ENCODE results near the gene EIF3CL. TPM values are rescaled to one million over a fixed set of nuclear protein-coding genes. Genes with fewer than 3 reads are reported as not detected.
"Not testable (repeated sequence)": the region's sequence is repeated elsewhere in the genome, so short reads cannot be mapped to it uniquely, and the experiment has no call there.

EIF3CL gene, protein sequence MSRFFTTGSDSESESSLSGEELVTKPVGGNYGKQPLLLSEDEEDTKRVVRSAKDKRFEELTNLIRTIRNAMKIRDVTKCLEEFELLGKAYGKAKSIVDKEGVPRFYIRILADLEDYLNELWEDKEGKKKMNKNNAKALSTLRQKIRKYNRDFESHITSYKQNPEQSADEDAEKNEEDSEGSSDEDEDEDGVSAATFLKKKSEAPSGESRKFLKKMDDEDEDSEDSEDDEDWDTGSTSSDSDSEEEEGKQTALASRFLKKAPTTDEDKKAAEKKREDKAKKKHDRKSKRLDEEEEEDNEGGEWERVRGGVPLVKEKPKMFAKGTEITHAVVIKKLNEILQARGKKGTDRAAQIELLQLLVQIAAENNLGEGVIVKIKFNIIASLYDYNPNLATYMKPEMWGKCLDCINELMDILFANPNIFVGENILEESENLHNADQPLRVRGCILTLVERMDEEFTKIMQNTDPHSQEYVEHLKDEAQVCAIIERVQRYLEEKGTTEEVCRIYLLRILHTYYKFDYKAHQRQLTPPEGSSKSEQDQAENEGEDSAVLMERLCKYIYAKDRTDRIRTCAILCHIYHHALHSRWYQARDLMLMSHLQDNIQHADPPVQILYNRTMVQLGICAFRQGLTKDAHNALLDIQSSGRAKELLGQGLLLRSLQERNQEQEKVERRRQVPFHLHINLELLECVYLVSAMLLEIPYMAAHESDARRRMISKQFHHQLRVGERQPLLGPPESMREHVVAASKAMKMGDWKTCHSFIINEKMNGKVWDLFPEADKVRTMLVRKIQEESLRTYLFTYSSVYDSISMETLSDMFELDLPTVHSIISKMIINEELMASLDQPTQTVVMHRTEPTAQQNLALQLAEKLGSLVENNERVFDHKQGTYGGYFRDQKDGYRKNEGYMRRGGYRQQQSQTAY
- 57.8 TPM for total RNA-seq (ENCODE audit: unreplicated experiment)
- long read RNA-seq, transcript EIF3CL-201 (21 exons, 3,085 nt), result major isoform, 11 of 31 reads
- long read RNA-seq, partial matches to known transcripts, result 15 of 31 reads
- long read RNA-seq, other reads (novel, unspliced or antisense), result 4 of 31 reads

DNA sequence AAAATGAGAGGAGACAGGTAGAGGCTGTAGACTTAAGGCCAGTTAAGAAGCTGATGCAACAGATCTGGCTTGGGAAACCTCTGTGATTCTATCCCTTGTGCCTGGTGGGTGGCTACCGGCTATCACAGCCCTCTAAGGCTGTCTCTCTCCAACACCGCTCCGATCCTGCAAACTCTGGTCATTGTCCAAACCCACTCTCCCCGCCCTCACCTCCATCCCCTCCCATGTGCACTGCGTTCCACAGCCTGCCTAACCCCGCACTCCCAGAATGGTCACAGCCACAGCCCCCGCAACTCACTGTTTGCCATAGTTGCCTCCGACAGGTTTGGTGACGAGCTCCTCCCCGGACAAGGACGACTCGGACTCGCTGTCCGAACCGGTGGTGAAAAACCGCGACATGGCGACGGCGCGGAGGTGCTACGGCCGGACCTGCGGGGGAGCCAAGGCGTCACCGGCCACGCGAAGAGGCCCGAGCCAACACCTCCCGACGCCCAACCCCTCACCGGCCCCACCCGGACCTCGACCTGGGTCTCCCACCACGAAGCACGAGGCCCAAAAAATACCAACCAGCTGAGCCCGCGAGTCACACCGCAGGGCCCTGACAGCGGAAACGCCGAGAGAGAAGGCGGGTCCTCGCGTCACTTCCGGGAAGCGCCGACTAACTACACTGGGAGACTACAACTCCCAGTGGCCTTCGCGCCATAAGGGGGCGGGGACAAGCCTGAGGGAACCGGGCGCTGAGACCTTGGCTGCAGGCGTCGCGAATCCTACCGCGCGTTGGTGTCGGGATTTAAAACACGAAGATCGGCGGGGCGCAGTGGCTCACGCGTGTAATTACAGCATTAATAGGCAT lies at the start of gene EIF3CL:
Gene EIF3CL (minus strand): TSS at position 622 of the 853 bp plus-strand sequence. CDS start 223 bp downstream, at position 399.
- H3K27me3 Mint-ChIP-seq (ENCODE audit: unreplicated experiment); H3K36me3 Mint-ChIP-seq (ENCODE audit: unreplicated experiment); H3K9me3 Mint-ChIP-seq (ENCODE audit: unreplicated experiment); H3K27ac Mint-ChIP-seq (ENCODE audit: unreplicated experiment); H3K4me1 Mint-ChIP-seq (ENCODE audit: low read depth, unreplicated experiment); DNase-seq: not testable (repeated sequence)
- H3K4me3 Mint-ChIP-seq (ENCODE audit: unreplicated experiment), result peak within 1 kb of the TSS; percentile 86

DNA sequence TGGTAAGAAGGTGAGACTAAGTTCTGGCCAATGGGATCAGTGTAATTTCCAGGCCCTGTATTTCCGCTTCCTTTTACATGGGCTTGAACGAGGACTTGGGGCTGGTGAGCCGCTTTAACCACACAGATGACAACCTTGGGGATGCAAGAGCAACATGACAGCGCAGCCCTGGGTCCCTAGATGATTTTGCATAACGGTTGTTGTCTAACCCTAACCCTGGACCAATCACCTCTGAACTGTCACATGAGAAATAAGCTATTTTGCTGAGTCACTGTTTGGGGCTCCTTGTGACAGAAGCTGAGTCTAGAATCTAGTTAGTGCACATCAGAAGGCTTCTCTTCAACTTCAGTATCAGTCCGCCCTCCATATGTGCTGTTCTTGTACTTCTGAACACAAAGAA lies 43.4 kb upstream of the EIF3CL start:
- not testable (repeated sequence) for H3K36me3 Mint-ChIP-seq (ENCODE audit: unreplicated experiment); H3K27me3 Mint-ChIP-seq (ENCODE audit: unreplicated experiment); H3K4me1 Mint-ChIP-seq (ENCODE audit: low read depth, unreplicated experiment); H3K9me3 Mint-ChIP-seq (ENCODE audit: unreplicated experiment); H3K27ac Mint-ChIP-seq (ENCODE audit: unreplicated experiment); DNase-seq; H3K4me3 Mint-ChIP-seq (ENCODE audit: unreplicated experiment)

DNA sequence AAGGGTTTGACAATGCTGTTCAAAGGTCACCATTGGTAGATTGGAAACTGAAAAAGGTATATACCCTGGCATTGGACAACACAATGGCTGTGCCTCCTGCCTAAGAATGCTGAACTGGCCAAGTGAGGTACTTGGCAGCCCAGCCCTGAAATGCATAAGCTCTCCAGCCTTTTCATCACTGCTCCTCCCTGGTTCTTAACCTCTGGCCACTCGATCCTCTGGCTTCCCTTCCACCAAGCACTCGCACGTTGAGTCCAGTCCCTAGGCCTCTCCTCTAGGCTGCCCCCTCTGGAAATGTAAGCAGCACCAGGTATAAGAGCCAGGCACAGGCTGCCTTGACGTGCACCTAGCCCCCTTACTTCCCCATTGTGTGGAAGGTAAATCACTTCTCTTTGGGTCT lies 42.7 kb upstream of the EIF3CL start:
- H3K9me3 Mint-ChIP-seq (ENCODE audit: unreplicated experiment); DNase-seq; H3K4me1 Mint-ChIP-seq (ENCODE audit: low read depth, unreplicated experiment); H3K36me3 Mint-ChIP-seq (ENCODE audit: unreplicated experiment); H3K4me3 Mint-ChIP-seq (ENCODE audit: unreplicated experiment); H3K27ac Mint-ChIP-seq (ENCODE audit: unreplicated experiment); H3K27me3 Mint-ChIP-seq (ENCODE audit: unreplicated experiment): not testable (repeated sequence)

DNA sequence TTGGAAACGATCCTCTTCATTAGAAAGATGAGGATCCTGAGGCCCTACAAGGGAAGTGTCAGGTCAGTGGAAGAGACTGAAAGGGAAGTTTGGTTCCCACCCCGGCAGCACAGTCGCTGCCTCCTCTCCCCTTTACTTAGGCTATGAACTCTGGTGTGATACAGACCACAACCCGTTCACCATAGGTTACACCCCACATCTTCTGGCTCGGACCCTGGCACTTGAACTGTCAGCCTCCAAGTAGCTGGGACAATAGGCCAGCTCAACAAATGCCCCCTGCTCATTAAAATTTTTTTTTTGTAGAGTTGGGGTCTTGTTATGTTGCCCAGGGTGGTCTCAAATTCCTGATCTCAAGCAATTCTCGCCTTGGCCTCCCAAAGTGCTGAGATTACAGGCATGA lies 40.3 kb upstream of the EIF3CL start:
- not testable (repeated sequence) for H3K36me3 Mint-ChIP-seq (ENCODE audit: unreplicated experiment); H3K4me1 Mint-ChIP-seq (ENCODE audit: low read depth, unreplicated experiment); H3K9me3 Mint-ChIP-seq (ENCODE audit: unreplicated experiment); H3K27me3 Mint-ChIP-seq (ENCODE audit: unreplicated experiment); H3K4me3 Mint-ChIP-seq (ENCODE audit: unreplicated experiment); H3K27ac Mint-ChIP-seq (ENCODE audit: unreplicated experiment)
- peak; percentile 10 for DNase-seq

DNA sequence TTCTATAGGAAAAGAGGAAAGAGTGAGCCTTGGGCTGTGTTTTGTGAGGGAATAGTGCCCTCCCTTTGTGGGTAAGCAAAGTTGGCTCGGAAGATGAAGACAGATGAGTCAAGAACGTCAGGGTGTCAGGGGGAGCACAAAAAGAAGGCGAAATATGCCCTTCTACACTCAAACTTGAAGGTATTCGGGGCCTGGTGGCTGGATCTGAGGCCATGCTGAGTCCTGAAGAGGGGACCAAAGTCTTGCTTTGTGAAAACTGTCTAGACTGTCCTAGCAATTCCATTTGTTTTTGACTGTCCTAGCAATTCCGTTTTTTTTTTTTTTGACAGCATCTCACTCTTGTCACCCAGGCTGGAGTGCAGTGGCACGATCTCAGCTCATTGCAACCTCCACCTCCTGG lies 35.3 kb upstream of the EIF3CL start:
- not testable (repeated sequence) for H3K27me3 Mint-ChIP-seq (ENCODE audit: unreplicated experiment); H3K4me1 Mint-ChIP-seq (ENCODE audit: low read depth, unreplicated experiment); H3K27ac Mint-ChIP-seq (ENCODE audit: unreplicated experiment); H3K4me3 Mint-ChIP-seq (ENCODE audit: unreplicated experiment); H3K36me3 Mint-ChIP-seq (ENCODE audit: unreplicated experiment); H3K9me3 Mint-ChIP-seq (ENCODE audit: unreplicated experiment); DNase-seq

DNA sequence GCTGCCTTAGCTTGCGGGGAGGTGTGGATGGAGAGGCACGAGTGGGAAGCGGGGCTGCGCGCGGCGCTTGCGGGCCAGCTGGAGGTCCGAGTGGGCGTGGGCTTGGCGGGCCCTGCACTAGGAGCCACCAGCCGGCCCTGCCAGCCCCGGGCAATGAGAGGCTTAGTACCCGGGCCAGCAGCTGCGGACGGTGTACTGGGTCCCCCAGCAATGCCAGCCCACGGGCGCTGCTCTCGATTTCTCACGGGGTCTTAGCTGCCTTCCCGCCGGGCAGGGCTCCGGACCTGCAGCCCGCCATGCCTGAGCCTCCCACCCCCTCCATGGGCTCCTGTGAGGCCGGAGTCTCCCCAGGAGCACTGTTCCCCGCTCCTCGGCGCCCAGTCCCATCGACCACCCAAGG lies 31.7 kb upstream of the EIF3CL start:
- not testable (repeated sequence) for H3K27me3 Mint-ChIP-seq (ENCODE audit: unreplicated experiment); DNase-seq; H3K9me3 Mint-ChIP-seq (ENCODE audit: unreplicated experiment); H3K27ac Mint-ChIP-seq (ENCODE audit: unreplicated experiment); H3K4me1 Mint-ChIP-seq (ENCODE audit: low read depth, unreplicated experiment); H3K4me3 Mint-ChIP-seq (ENCODE audit: unreplicated experiment); H3K36me3 Mint-ChIP-seq (ENCODE audit: unreplicated experiment)

DNA sequence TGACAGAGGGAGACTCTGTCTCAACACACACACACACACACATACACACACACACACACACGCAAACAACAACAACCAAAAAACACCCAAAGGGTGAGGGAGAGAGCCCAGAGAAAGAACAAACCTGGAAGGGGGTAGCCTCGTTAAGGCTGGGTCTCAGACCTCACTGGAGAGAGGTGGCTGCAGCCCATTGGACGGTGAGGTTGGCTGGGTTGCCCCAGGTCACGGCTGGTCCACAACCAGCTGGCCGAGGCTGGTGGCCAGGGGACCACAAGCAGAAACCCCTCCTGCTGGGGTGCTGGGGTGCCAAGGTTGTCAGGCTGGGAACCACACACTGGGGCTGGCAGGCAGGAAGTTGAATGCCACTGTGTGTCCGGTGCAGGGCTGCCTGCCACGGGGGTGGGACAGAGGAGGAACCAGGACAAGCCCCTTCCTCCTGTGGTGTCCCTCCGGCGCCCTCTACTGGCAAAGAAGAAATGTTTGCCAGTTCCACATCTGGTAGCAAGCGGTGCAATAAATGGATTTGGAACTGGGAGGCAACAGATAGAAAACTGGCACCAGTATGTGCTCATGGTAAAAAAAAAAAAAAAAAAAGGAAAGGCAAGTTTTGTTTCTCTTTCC lies 22.5 kb upstream of the EIF3CL start:
- H3K9me3 Mint-ChIP-seq (ENCODE audit: unreplicated experiment); H3K4me3 Mint-ChIP-seq (ENCODE audit: unreplicated experiment); H3K36me3 Mint-ChIP-seq (ENCODE audit: unreplicated experiment); DNase-seq; H3K27me3 Mint-ChIP-seq (ENCODE audit: unreplicated experiment); H3K27ac Mint-ChIP-seq (ENCODE audit: unreplicated experiment); H3K4me1 Mint-ChIP-seq (ENCODE audit: low read depth, unreplicated experiment): not testable (repeated sequence)

DNA sequence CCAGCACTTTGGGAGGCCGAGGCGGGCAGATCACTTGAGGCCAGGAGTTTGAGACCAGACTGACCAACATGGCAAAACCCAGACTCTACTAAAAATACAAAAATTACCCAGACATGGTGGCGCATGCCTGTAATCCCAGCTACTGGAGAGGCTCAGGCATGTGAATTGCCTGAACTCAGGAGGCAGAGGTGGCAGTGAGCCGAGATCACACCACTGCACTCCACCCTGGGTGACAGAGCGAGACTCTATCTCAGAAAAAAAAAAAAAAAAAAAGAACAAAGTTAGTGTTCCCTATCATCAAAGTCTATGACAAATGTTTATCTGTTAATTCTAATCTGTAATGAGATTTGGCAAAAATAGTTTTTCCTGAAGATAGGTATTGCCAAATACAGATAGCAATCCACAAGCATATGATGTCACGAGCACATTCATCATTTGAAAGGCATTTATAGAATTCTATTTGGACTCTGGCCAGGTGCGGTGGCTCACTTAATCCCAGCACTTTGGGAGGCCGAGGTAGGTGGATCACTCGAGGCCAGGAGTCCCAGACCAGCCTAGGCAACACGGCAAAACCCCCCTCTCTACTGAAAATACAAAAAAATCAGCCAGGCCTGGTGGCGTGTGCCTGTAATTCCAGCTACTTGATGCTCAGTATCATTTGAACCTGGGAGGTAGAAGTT lies 17.6 kb upstream of the EIF3CL start:
- not testable (repeated sequence) for H3K9me3 Mint-ChIP-seq (ENCODE audit: unreplicated experiment); H3K27ac Mint-ChIP-seq (ENCODE audit: unreplicated experiment); H3K4me3 Mint-ChIP-seq (ENCODE audit: unreplicated experiment); H3K27me3 Mint-ChIP-seq (ENCODE audit: unreplicated experiment); DNase-seq; H3K4me1 Mint-ChIP-seq (ENCODE audit: low read depth, unreplicated experiment); H3K36me3 Mint-ChIP-seq (ENCODE audit: unreplicated experiment)

DNA sequence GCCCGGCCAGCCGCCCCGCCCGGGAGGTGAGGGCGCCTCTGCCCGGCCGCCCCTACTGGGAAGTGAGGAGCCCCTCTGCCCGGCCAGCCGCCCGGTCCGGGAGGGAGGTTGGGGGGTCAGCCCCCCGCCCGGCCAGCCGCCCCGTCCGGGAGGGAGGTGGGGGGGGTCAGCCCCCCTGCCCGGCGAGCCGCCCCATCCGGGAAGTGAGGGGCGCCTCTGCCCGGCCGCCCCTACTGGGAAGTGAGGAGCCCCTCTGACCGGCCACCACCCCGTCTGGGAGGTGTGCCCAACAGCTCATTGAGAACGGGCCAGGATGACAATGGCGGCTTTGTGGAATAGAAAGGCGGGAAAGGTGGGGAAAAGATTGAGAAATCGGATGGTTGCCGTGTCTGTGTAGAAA lies 13.4 kb upstream of the EIF3CL start:
- not testable (repeated sequence) for H3K36me3 Mint-ChIP-seq (ENCODE audit: unreplicated experiment); DNase-seq; H3K27me3 Mint-ChIP-seq (ENCODE audit: unreplicated experiment); H3K27ac Mint-ChIP-seq (ENCODE audit: unreplicated experiment); H3K9me3 Mint-ChIP-seq (ENCODE audit: unreplicated experiment); H3K4me1 Mint-ChIP-seq (ENCODE audit: low read depth, unreplicated experiment); H3K4me3 Mint-ChIP-seq (ENCODE audit: unreplicated experiment)

DNA sequence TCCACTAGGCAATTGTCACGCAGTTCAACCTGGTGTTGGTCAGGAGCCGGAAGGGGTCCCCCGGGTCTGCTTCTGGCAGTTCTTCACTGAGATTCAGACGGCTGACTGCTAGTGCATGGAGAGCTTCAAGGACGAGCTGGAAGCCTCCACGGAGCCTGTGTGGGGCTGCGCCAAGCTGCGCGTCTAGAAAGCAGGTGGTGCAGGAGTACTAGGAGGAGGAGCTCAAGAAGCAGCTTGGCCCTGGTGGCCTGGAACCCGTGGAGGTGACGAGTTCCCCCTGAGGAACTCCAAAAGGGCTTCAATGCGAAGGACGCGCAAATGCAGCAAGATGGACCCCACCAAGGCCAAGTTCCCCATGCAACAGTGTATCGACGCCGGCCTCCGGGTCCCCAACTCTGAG lies 10.9 kb upstream of the EIF3CL start:
- not testable (repeated sequence) for H3K4me3 Mint-ChIP-seq (ENCODE audit: unreplicated experiment); H3K27me3 Mint-ChIP-seq (ENCODE audit: unreplicated experiment)
- DNase-seq, result peak; percentile 10

DNA sequence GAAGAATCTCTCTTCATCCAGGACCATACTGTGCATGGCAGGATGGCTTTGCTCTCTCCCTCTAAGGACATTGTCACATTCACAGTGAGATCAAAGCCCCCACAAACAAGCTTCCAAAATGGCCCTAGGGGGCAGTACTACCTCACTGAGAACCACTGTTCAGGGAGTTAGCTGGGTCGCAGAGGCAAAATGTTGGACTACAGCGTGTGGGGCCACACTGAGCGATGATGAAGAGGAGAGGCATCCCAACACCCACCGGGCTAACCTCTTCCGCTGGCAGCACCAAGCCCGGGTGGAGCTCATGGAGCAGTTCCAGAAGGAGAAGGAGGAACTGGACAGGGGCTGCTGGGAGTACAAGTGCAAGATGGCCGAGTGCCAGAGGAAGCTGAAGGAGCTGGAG lies 9.9 kb upstream of the EIF3CL start:
- H3K4me3 Mint-ChIP-seq (ENCODE audit: unreplicated experiment); H3K27ac Mint-ChIP-seq (ENCODE audit: unreplicated experiment); H3K9me3 Mint-ChIP-seq (ENCODE audit: unreplicated experiment); DNase-seq; H3K36me3 Mint-ChIP-seq (ENCODE audit: unreplicated experiment); H3K4me1 Mint-ChIP-seq (ENCODE audit: low read depth, unreplicated experiment); H3K27me3 Mint-ChIP-seq (ENCODE audit: unreplicated experiment): not testable (repeated sequence)

More for the DNA sequence above, 10.9 kb upstream of the EIF3CL start:
- H3K4me1 Mint-ChIP-seq (ENCODE audit: low read depth, unreplicated experiment); H3K9me3 Mint-ChIP-seq (ENCODE audit: unreplicated experiment); H3K27ac Mint-ChIP-seq (ENCODE audit: unreplicated experiment); H3K36me3 Mint-ChIP-seq (ENCODE audit: unreplicated experiment): not testable (repeated sequence)

Measured in glutamatergic neuron (in vitro differentiated cells).